Ishikawa (cell line): ENCODE results near the gene PAQR6.

Experiments used
- CEBPB ChIP-seq: IDR thresholded peaks from 2 replicates; pipeline ENCODE4 v1.6.1; 2012
- EP300 ChIP-seq: IDR thresholded peaks from 2 replicates; pipeline ENCODE4 v1.6.1; 2012; ENCODE audit warnings: borderline replicate concordance
- FOXM1 ChIP-seq: IDR thresholded peaks from 2 replicates; pipeline ENCODE4 v1.6.1; 2012; ENCODE audit warnings: low read depth, borderline replicate concordance
- NFIC ChIP-seq: IDR thresholded peaks from 2 replicates; pipeline ENCODE4 v1.6.1; 2012
- RAD21 ChIP-seq: IDR thresholded peaks from 2 replicates; pipeline ENCODE4 v1.6.1; 2012; ENCODE audit warnings: low read depth
- ZBTB7A ChIP-seq: IDR thresholded peaks from 2 replicates; pipeline ENCODE4 v1.6.1; 2012; ENCODE audit warnings: low read depth

- TF ChIP-seq EP300: no peak
- TF ChIP-seq RAD21: no peak
- no peak for TF ChIP-seq NFIC
- TF ChIP-seq FOXM1: no peak
- TF ChIP-seq ZBTB7A: no peak
- no peak for TF ChIP-seq CEBPB
These were observed 447 bp upstream of the PAQR6 start for GRCh38 chr1:156248323-156248683.
